Measurements from ENCODE around the gene EIF4E3.

EIF4E3 gene

GRCh38 chr3:71690341-71690841 lies 34.8 kb downstream of the EIF4E3 start:
- no peaks in the 10 kb centered on the region for H3K36me3 ChIP-seq (ENCODE audit: low read length)
- H3K4me3 ChIP-seq (ENCODE audit: insufficient read depth, low read length, poor library complexity, severe bottlenecking) = no peak overlapping the region
- H3F3A ChIP-seq (ENCODE audit: insufficient read depth) = no peaks in the 10 kb centered on the region
- no peaks in the 10 kb centered on the region for H3K27me3 ChIP-seq (ENCODE audit: low read length)
- TF ChIP-seq CTCF (IDR thresholded peaks at IDR 0.05; ENCODE audit: insufficient read depth, low read length, poor library complexity, severe bottlenecking) (no peak), EZH2phosphoT487 (conservative IDR thresholded peaks at IDR 0.05; ENCODE audit: low read length) (no peak)
- no peaks in the 10 kb centered on the region for H3K9me3 ChIP-seq (ENCODE audit: insufficient read depth, low read length)
- no peaks in the 10 kb centered on the region for H3K9me2 ChIP-seq (replicated peaks; ENCODE audit: insufficient read depth, low read length)
- H3K79me2 ChIP-seq (ENCODE audit: insufficient read depth, low read length) = no peaks in the 10 kb centered on the region
- H4K20me1 ChIP-seq (ENCODE audit: low read depth, low read length) = no peaks in the 10 kb centered on the region
- no peak overlapping the region for H3K27ac ChIP-seq (ENCODE audit: low read depth, low read length)
- no peak overlapping the region for H3K4me2 ChIP-seq (ENCODE audit: low read depth, low read length, poor library complexity, severe bottlenecking)
- no peak overlapping the region for H2AFZ ChIP-seq (ENCODE audit: low read depth, low read length, severe bottlenecking)
- no peak overlapping the region for H3K9ac ChIP-seq (ENCODE audit: low read length)

- Histone ChIP-seq H3K79me2 (ENCODE audit: insufficient read depth, low read length) (no peaks in the 10 kb centered on the region), H3K9me2 (replicated peaks; ENCODE audit: insufficient read depth, low read length) (no peaks in the 10 kb centered on the region), H2AFZ (ENCODE audit: low read depth, low read length, severe bottlenecking) (no peak overlapping the region), H3K27ac (ENCODE audit: low read depth, low read length) (no peak overlapping the region), H3K27me3 (ENCODE audit: low read length) (no peaks in the 10 kb centered on the region), H3K4me2 (ENCODE audit: low read depth, low read length, poor library complexity, severe bottlenecking) (no peak overlapping the region), H3F3A (ENCODE audit: insufficient read depth) (no peaks in the 10 kb centered on the region), H3K4me3 (ENCODE audit: insufficient read depth, low read length, poor library complexity, severe bottlenecking) (no peak overlapping the region), H4K20me1 (ENCODE audit: low read depth, low read length) (no peaks in the 10 kb centered on the region), H3K9ac (ENCODE audit: low read length) (no peak overlapping the region), H3K36me3 (ENCODE audit: low read length) (no peaks in the 10 kb centered on the region), H3K9me3 (ENCODE audit: insufficient read depth, low read length) (no peaks in the 10 kb centered on the region)
- no peak for TF ChIP-seq EZH2phosphoT487 (conservative IDR thresholded peaks at IDR 0.05; ENCODE audit: low read length)
- no peak for TF ChIP-seq CTCF (IDR thresholded peaks at IDR 0.05; ENCODE audit: insufficient read depth, low read length, poor library complexity, severe bottlenecking)
Measured at GRCh38 chr3:71689291-71689690, 35.9 kb downstream of the EIF4E3 start.

GRCh38 chr3:71688121-71688520 lies 37.1 kb downstream of the EIF4E3 start:
- Histone ChIP-seq H3K79me2 (ENCODE audit: insufficient read depth, low read length) (no peaks in the 10 kb centered on the region), H4K20me1 (ENCODE audit: low read depth, low read length) (no peaks in the 10 kb centered on the region), H3K4me2 (ENCODE audit: low read depth, low read length, poor library complexity, severe bottlenecking) (no peak overlapping the region), H3K9ac (ENCODE audit: low read length) (no peak overlapping the region), H3K27ac (ENCODE audit: low read depth, low read length) (no peak overlapping the region), H3K27me3 (ENCODE audit: low read length) (no peaks in the 10 kb centered on the region), H3K9me2 (replicated peaks; ENCODE audit: insufficient read depth, low read length) (no peaks in the 10 kb centered on the region), H2AFZ (ENCODE audit: low read depth, low read length, severe bottlenecking) (no peak overlapping the region), H3F3A (ENCODE audit: insufficient read depth) (no peaks in the 10 kb centered on the region), H3K36me3 (ENCODE audit: low read length) (no peaks in the 10 kb centered on the region), H3K9me3 (ENCODE audit: insufficient read depth, low read length) (no peaks in the 10 kb centered on the region), H3K4me3 (ENCODE audit: insufficient read depth, low read length, poor library complexity, severe bottlenecking) (no peak overlapping the region)
- TF ChIP-seq CTCF (IDR thresholded peaks at IDR 0.05; ENCODE audit: insufficient read depth, low read length, poor library complexity, severe bottlenecking) = no peak
- no peak for TF ChIP-seq EZH2phosphoT487 (conservative IDR thresholded peaks at IDR 0.05; ENCODE audit: low read length)
